Body of pancreas (tissue), 4 donors: Measurements from ENCODE around the gene PFKL.
"Not testable (repeated sequence)": the region's sequence is repeated elsewhere in the genome, so short reads cannot be mapped to it uniquely, and the experiment has no call there.

Experiments used
- CTCF ChIP-seq, 7 experiments: fragments of 450-650 bp in 4 of 7; fragments of 200-600 bp in 3 of 7; sonication (generic) in 3 of 7; IDR thresholded peaks; one replicate each; pipeline ENCODE4 v1.5.1; 2016 to 2019; ENCODE audit warnings: antibody characterized with exemption in 7 of 7
- POLR2A ChIP-seq, 3 donors: fragments of 450-650 bp; IDR thresholded peaks; one replicate each; pipeline ENCODE4 v1.6.1; 2016; ENCODE audit warnings: antibody characterized with exemption in 3 of 3, mild to moderate bottlenecking in 2 of 3

GRCh38 chr21:44342981-44343380 is 43.1 kb downstream of the PFKL start:
- TF ChIP-seq CTCF, POLR2A (IDR thresholded peaks at IDR 0.05): not testable (repeated sequence)
